ENCODE measurements around the gene SLC35A5. TPM values are rescaled to one million over a fixed set of nuclear protein-coding genes. Genes with fewer than 3 reads are reported as not detected.

SLC35A5 gene
- total and polyA plus RNA-seq, 9 donors: 21.8 to 44.8 (median 28.2) TPM

DNA sequence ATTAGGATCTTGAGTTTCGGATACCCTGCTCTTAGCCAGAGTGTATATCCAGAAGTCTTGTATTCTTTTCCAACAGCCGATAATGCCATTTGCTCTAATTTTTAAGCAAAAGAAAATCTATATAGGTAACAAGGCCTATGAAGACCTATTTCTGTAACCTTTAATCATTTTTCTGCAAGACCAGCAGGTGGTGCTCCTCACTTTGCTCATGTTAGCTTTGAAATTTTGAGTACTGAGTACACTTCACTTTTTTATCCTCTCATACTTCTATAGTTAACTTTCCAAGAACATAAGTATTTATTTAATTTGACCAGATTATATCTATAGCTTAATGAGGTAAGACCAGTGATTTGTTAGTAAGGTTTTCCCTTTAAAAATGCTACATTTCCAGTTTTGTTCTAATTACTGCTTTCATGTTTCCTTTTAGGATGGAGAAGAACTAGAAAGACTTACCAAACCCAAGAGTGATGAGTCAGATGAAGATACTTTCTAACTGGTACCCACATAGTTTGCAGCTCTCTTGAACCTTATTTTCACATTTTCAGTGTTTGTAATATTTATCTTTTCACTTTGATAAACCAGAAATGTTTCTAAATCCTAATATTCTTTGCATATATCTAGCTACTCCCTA is 20.5 kb downstream of the SLC35A5 start:
- Histone ChIP-seq H3K4me3 (no peak overlapping the region), H3K4me1 (ENCODE audit: insufficient read depth) (peaks cover 2% of the 10 kb centered on the region), H3K27ac (no peak overlapping the region), H3K9me3 (no peaks in the 10 kb centered on the region), H3K27me3 (no peaks in the 10 kb centered on the region), H3K36me3 (no peaks in the 10 kb centered on the region)
- peak in 4 of 5 donors; percentile 34 to 48 (median 42) for DNase-seq
- WGBS, 3 donors: 53 to 70% (median 59%) methylated on average over 2 of the region's 2 CpGs
- intact Hi-C loops (cut with DNase I): loop anchor here in 2 of 4 donors (10.0 kb wide), 4 partner anchors 52 to 402 kb away; partner anchors contain the start of gene CCDC80 (in 1 of the 2)
- TF ChIP-seq EP300 (IDR thresholded peaks at IDR 0.05): no peak
- TF ChIP-seq, protein P1, sequence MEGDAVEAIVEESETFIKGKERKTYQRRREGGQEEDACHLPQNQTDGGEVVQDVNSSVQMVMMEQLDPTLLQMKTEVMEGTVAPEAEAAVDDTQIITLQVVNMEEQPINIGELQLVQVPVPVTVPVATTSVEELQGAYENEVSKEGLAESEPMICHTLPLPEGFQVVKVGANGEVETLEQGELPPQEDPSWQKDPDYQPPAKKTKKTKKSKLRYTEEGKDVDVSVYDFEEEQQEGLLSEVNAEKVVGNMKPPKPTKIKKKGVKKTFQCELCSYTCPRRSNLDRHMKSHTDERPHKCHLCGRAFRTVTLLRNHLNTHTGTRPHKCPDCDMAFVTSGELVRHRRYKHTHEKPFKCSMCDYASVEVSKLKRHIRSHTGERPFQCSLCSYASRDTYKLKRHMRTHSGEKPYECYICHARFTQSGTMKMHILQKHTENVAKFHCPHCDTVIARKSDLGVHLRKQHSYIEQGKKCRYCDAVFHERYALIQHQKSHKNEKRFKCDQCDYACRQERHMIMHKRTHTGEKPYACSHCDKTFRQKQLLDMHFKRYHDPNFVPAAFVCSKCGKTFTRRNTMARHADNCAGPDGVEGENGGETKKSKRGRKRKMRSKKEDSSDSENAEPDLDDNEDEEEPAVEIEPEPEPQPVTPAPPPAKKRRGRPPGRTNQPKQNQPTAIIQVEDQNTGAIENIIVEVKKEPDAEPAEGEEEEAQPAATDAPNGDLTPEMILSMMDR (IDR thresholded peaks at IDR 0.05): peak; percentile 13 to 60 (median 46)
- no peak for TF ChIP-seq POLR2A (IDR thresholded peaks at IDR 0.05)

DNA sequence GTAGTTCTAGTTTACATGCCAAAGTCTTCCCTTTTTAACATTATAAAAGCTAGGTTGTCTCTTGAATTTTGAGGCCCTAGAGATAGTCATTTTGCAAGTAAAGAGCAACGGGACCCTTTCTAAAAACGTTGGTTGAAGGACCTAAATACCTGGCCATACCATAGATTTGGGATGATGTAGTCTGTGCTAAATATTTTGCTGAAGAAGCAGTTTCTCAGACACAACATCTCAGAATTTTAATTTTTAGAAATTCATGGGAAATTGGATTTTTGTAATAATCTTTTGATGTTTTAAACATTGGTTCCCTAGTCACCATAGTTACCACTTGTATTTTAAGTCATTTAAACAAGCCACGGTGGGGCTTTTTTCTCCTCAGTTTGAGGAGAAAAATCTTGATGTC is 21.3 kb downstream of the SLC35A5 start:
- no peaks in the 10 kb centered on the region for H3K27me3 ChIP-seq
- H3K4me3 ChIP-seq: no peak overlapping the region
- 73 to 82% (median 77%) methylated on average over 3 of the region's 3 CpGs for WGBS, 3 donors
- H3K36me3 ChIP-seq: no peaks in the 10 kb centered on the region
- DNase-seq: no peak
- no peak overlapping the region for H3K27ac ChIP-seq
- no peaks in the 10 kb centered on the region for H3K9me3 ChIP-seq
- TF ChIP-seq, protein P1 (IDR thresholded peaks at IDR 0.05): no peak
- no peak for TF ChIP-seq POLR2A (IDR thresholded peaks at IDR 0.05)
- TF ChIP-seq EP300 (IDR thresholded peaks at IDR 0.05): no peak
- intact Hi-C loops (cut with DNase I): loop anchor here in 2 of 4 donors (10.0 kb wide), 4 partner anchors 52 to 402 kb away; partner anchors contain the start of gene CCDC80 (in 1 of the 2)
- H3K4me1 ChIP-seq (ENCODE audit: insufficient read depth): peaks cover 2% of the 10 kb centered on the region

DNA sequence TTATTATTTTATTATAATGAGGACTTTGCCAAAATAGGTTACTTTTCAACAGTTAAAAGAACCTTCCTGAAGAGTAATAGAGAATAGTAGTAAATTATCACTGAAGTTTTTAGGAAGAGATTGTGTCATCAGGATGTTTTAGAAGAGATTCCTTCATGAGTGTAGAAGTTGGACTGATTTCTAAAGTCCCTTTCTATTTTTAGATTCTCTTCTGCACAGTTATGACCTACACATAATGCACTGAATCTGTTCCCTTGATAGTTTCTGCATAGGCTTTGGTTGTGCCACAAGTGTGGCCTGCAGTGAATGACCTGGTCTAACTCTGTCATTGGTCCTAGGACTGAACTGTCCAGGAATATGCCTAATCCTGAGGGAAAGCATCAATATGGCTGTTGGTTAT is 23.9 kb downstream of the SLC35A5 start:
- DNase-seq: no peak
- H3K4me3 ChIP-seq: no peak overlapping the region
- intact Hi-C loops (cut with DNase I): loop anchor here in 2 of 4 donors (10.0 kb wide), 4 partner anchors 49 to 399 kb away; partner anchors contain the start of gene CCDC80 (in 1 of the 2)
- no peaks in the 10 kb centered on the region for H3K36me3 ChIP-seq
- H3K4me1 ChIP-seq (ENCODE audit: insufficient read depth): no peaks in the 10 kb centered on the region
- TF ChIP-seq POLR2A (IDR thresholded peaks at IDR 0.05): no peak
- TF ChIP-seq EP300 (IDR thresholded peaks at IDR 0.05): no peak
- H3K9me3 ChIP-seq: no peaks in the 10 kb centered on the region
- H3K27me3 ChIP-seq: no peaks in the 10 kb centered on the region
- H3K27ac ChIP-seq: no peak overlapping the region

DNA sequence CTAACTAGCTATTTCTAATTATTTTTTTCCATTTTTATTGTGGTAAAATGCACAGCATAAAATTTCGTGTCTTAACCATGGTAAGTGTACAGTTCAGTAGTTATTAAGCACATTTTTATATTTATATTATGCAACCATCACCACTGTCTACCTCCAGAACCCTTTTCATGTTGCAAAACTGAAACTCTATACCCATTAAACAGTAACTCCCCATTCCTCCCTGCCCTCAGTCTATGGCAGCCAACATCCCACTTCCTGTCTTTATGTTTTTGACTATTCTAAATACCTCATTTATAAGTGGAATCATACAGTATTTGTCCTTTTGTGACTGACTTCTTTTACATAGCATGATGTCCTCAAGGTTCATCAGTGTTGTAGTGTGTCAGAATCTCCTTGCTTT is 25.5 kb downstream of the SLC35A5 start:
- 94 to 99% (median 96%) methylated on average over 1 of the region's 1 CpG for WGBS, 3 donors
- Histone ChIP-seq H3K4me1 (ENCODE audit: insufficient read depth) (no peaks in the 10 kb centered on the region), H3K27me3 (no peaks in the 10 kb centered on the region), H3K27ac (no peak overlapping the region), H3K4me3 (no peak overlapping the region), H3K9me3 (no peaks in the 10 kb centered on the region), H3K36me3 (no peaks in the 10 kb centered on the region)
- no peak for TF ChIP-seq POLR2A (IDR thresholded peaks at IDR 0.05)
- TF ChIP-seq EP300 (IDR thresholded peaks at IDR 0.05): no peak
- TF ChIP-seq, protein P1 (IDR thresholded peaks at IDR 0.05): no peak
- DNase-seq: no peak
- intact Hi-C loops (cut with DNase I): loop anchor here in 2 of 4 donors (10.0 kb wide), 4 partner anchors 47 to 397 kb away; partner anchors contain the start of gene CCDC80 (in 1 of the 2)

DNA sequence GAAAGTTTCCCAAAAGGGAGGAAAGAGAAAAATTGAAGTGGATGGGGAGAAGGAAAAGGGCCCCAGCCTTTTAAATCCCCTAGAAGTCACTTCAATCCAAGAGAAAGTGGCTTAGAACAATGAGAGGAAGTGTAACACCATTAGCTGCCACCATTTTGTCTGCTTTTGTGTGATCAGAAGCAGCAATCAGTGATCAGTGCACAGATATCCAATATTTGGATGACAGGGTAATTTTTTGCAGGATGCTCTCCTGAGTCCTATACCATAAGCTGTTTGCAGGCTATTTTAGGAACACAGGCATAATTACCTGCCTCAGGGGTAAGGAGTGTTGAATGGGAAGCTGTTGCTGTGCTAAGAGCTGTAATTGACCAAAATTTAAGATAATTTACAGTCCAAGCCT is 31.4 kb downstream of the SLC35A5 start:
- intact Hi-C loops (cut with DNase I): no loop called here

More for the DNA sequence above, 31.4 kb downstream of the SLC35A5 start:
- no peak for TF ChIP-seq EP300 (IDR thresholded peaks at IDR 0.05)
- no peak for TF ChIP-seq POLR2A (IDR thresholded peaks at IDR 0.05)
- TF ChIP-seq, protein P1 (IDR thresholded peaks at IDR 0.05): no peak
- H3K4me3 ChIP-seq: no peak overlapping the region
- no peak for DNase-seq
- H3K4me1 ChIP-seq (ENCODE audit: insufficient read depth): no peaks in the 10 kb centered on the region
- H3K27ac ChIP-seq: no peak overlapping the region
- no peaks in the 10 kb centered on the region for H3K36me3 ChIP-seq
- no peaks in the 10 kb centered on the region for H3K27me3 ChIP-seq
- H3K9me3 ChIP-seq: no peaks in the 10 kb centered on the region
